HG03439 (cell line): Measurements from ENCODE around the gene CACNA1C.

ENCODE experiments used
- ATAC-seq: cut with Tn5 transposase; IDR thresholded peaks from one replicate; pipeline ENCODE4 v1.9.1; 2021; ENCODE audit warnings: mild to moderate bottlenecking, moderate library complexity; ENCODE audit not compliant: unreplicated experiment

Gene CACNA1C

GRCh38 chr12:2166696-2167095 is 113.9 kb downstream of the CACNA1C start:
- no peak for ATAC-seq

DNA sequence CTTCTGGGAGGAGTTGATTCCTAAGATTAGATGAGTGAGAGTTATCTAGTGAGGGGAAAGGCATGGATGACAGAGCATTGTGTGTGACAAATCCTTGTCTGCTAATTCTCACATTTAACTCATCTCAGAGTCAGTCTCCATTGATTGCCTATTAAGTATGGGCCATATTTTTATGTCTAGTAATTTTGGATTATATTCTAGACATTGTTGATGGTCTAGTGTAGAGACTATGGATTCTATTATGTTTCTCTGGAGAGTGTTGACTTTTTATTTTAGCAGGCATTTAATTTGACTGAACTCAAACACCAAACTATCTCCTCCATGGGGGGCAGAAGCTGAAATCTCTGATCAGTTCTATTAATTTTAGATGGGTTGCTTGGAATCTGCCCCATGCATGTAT is 114.4 kb downstream of the CACNA1C start:
- ATAC-seq, result no peak

- ATAC-seq, result no peak
Observed at GRCh38 chr12:2168808-2169207, 116.0 kb downstream of the CACNA1C start.

DNA sequence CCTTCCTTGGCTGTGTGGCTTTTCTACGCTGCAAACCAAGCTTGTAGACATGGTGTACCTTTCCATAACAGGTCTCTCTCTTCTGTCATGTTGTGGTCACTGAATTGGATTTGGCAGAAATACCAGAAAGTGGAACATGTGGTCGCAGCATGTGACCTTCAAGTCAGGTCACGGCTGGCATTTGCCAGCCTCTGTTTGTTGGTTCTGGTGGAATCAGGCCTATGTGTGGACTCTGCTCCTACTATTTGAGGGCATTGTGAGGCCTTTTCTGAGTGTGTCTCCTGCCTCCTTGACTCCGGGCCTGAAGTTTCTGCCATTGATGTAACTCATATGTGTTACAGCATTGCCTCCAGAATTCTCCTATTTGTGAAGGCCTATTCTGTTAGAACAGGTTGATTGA is 116.7 kb downstream of the CACNA1C start:
- no peak for ATAC-seq

- ATAC-seq, result no peak
Observed at GRCh38 chr12:2169940-2170339, 117.2 kb downstream of the CACNA1C start.

GRCh38 chr12:2170376-2170775 is 117.6 kb downstream of the CACNA1C start:
- no peak for ATAC-seq

DNA sequence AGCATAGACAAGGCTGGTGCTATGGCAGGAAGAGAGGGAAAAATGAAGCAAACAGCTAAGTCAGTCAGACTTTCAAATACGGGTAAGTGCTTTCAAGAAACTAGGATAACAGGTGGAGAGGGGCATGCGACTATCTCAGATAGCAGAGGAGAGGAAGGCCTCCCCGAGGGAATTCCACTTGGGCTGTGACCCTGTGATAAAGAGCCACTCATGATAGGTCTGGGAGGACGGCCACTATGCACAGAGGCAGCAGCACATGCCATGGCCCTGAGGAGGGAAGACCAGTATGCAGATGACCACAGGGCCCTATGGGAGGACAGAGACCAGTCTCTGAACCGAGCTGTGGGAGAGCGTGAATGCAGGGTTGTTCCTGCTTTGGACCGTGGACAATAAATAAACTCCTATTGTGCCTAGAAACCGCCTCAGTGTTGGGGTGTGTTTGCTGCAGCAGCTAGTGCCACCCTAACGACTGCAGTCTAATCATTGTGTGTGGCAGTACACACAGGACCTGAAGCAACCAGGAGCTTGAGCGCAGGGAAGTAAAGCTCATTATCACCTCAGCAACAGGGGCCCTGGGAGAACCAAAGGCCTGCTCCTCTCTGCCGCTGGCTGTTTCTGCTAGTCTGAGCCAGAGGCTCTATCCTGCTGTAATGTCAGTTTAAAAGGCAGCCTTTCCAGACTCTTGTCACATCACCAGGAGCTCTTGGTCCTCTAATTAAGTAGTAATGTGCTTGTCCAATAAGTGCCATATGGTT is 119.1 kb downstream of the CACNA1C start:
- no peak for ATAC-seq

DNA sequence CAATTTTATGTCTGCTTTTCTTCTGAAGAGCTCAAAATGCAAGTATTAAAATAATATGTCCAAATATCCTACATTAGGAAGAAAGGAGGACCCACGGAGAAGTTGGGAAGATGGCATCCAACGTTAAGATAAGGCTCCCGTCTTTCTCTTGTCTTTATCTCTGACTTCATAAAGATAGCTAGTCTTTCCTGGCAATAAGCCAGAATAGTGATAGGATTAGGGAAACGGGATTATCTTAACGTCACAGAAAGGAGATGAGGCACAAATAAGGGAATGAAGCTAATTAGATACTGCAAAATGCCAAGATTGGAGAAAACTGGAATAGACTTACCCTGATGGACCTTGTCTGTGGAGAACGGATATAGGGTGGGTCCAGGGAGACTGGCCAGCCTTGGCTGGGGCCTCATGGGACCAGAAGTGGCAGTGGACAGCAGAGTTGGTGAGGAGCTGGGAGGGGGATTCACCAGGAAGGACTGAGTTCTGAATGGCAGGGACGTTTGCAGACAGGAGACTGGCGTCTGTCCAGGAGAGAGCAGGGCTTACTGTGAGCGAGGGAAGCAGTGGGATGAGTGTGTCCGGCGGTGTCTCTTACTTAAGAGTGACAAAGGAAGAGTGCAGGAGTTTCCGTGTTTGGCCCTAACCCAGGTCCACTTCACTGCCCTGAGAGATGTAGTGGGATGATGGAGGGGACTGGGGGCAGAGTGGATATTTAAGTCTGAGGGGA is 119.9 kb downstream of the CACNA1C start:
- no peak for ATAC-seq

DNA sequence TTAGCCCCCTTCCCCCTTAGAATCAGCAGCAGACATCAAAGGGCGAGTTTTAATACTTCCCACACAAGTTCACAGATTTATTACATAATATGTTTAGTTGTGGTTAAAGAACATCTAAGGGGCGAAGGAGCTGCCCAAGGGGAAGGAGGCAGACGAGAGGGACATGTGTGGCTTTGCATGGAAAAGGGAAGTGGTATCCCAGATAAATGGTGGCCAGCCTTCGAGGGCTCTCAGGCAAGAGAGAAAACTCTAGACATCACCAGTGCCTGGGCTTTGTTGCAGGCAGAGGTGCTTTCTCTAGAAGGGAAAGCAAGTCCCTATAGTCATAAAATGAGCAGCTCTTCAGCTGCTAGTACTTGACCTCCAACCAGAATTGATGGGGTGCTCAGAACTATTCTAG is 121.2 kb downstream of the CACNA1C start:
- ATAC-seq, result no peak

DNA sequence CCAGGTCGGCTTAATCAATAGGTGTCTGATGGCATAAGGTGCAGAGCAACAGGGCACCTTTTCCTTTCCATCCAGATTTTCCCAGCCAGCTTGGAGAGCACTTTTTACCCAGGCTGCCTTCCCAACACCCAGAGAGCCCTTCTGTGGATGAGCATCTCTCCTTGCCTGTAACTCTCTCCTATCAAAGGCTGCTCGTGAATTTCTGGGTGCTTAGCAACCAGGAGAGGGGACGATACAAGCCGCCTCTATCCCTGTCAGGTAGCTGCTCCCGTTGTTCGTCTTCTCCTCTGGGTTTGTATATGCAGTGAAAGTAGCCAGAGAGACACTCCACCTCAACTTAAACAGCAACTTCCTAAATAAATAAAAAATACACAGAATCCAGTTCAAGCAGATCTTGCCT is 124.2 kb downstream of the CACNA1C start:
- no peak for ATAC-seq

- no peak for ATAC-seq
Observed at GRCh38 chr12:2177751-2178150, 125.0 kb downstream of the CACNA1C start.

GRCh38 chr12:2179058-2179457 is 126.3 kb downstream of the CACNA1C start:
- ATAC-seq, result no peak

DNA sequence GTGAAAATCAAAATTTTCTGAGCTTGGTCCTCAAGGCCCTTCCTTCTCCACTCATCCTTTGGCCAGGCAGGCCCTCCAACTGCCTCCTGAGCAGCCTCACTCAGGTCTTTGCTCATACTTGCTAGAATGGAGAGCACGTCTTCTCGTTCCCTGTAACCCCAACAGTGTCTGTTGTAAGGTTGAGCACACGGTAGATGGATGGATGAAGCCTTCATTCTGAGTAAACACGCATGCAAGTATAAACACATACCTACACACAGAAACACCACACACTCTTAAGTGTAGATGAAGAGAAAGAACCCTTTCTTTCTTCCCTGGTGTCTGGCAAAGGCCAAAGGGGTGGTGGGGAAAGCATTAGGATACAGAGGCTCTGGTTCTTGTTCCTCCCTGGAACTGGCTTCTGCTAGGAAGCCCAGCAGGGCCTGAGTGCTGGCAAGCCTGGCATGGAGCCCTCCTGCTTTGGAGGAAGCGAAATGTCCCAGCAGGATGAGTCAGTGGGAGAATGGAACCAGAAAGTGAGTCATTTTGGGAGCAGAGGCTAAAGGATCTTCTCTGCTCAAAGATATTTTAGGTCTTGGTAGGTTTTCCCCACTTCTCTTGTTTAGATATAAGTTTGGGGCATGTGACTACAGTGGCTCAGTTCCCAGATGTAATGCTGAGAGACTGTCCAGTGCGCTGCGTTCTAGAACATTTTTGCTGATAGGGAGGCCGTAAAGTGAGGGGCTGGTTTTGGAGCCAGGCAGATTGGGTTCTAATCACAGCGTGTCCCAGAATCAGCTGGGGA is 127.4 kb downstream of the CACNA1C start:
- ATAC-seq, result no peak

GRCh38 chr12:2180737-2181082 is 127.9 kb downstream of the CACNA1C start:
- ATAC-seq, result no peak

GRCh38 chr12:2183556-2184541 is 131.1 kb downstream of the CACNA1C start:
- ATAC-seq, result no peak

DNA sequence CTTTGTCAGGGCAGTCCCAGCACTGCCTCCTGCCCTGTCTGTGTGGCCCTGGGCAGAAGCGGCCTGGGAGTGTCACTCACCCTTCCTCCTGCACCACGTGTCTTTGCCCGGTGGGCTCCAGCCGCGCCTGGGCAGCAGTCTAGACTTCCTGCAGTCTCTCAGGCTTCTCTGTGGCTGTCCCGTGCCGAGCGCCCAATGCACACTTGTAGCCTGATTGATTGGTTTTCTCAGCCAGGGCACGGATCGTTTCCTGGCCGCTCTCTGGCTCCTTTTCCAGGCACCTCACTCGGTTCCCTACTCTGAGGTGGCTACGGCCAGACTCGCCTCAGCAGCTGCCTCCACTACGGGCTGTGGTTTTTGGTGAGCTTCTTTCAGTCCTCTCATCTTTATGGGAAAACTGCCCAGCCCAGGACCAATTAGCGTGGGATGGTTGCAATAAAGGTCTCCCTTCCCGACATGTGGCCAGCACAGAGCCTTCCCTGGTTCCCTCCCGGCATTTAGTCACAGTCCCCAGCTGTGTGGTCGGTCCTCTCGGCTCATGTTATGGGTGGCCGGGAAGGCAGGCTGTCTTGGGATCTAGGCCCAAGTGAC is 133.1 kb downstream of the CACNA1C start:
- ATAC-seq, result no peak

- no peak for ATAC-seq
Observed at GRCh38 chr12:2187195-2187945, 134.6 kb downstream of the CACNA1C start.

DNA sequence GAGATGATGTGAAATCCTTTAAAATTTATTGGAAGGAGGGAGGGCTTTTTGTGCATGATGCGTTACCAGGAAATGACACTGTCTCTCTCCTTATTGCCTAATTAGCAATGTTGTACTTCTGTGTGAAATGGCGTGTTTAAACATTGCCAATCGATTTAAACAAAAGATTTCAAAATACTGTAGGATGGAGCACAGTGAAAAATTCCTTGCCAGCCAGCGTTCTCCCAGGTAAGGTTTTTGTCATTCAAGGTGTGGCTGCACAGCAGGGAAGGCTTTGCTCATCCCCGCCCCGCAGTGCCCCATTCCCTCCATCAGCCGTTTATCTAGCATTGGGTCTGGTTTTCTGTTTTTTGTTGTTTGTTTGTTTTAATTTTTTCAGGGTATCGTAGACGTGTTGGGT is 137.3 kb downstream of the CACNA1C start:
- ATAC-seq, result no peak

GRCh38 chr12:2190896-2191533 is 138.2 kb downstream of the CACNA1C start:
- no peak for ATAC-seq
